NCI-H2081 (cell line): ENCODE data around the gene MINDY3.

ENCODE experiments used
- DNase-seq, 2 experiments: peaks; one replicate each; lab custom pipeline; 2025; lab: John Stamatoyannopoulos, UW

Gene MINDY3

GRCh38 chr10:15738270-15738925 is 121.9 kb downstream of the MINDY3 start:
- DNase-seq = no peak

GRCh38 chr10:15737656-15738055 is 122.7 kb downstream of the MINDY3 start:
- DNase-seq = no peak

GRCh38 chr10:15735763-15736162 is 124.5 kb downstream of the MINDY3 start:
- DNase-seq = no peak

- DNase-seq = no peak
These were observed 130.0 kb downstream of the MINDY3 start for GRCh38 chr10:15730341-15730740.

- DNase-seq = no peak
These were observed 130.4 kb downstream of the MINDY3 start for GRCh38 chr10:15729890-15730289.
